Heart right ventricle (tissue), 16 donors: Measurements from ENCODE around the gene MTHFD1L. TPM values are rescaled to one million over a fixed set of nuclear protein-coding genes. Genes with fewer than 3 reads are reported as not detected.
A peak's percentile ranks its signal among the peaks of the same experiment; 100 is the strongest.
"Not testable (repeated sequence)": the region's sequence is repeated elsewhere in the genome, so short reads cannot be mapped to it uniquely, and the experiment has no call there.

Experiments
- ATAC-seq, 8 donors: fragments of 200-7000 bp; cut with Tn5 transposase; one replicate each; pipeline ENCODE4 v1.9.1; 2020; ENCODE audit warnings: mild to moderate bottlenecking in 8 of 8, moderate library complexity in 8 of 8, moderate number of reproducible peaks in 1 of 8
- DNase-seq, 2 donors: peaks; one replicate each; pipeline ENCODE4 v3.0.0-alpha.2; 2020
- H3K27ac ChIP-seq, 10 donors: fragments of 200-600 bp; sonication (generic) in 2 of 10; one replicate each; pipeline versions ENCODE4 v1.5.0 to v1.8.0; 2020 to 2022; ENCODE audit warnings: mild to moderate bottlenecking in 3 of 10
- H3K27me3 ChIP-seq, 7 donors: fragments of 200-600 bp; one replicate each; pipeline ENCODE4 v1.8.0; 2021 to 2022; ENCODE audit warnings: mild to moderate bottlenecking in 2 of 7
- H3K36me3 ChIP-seq, 9 donors: fragments of 200-600 bp; sonication (generic) in 1 of 9; one replicate each; pipeline versions ENCODE4 v1.5.0 to v1.8.0; 2020 to 2022; ENCODE audit warnings: mild to moderate bottlenecking in 2 of 9
- H3K4me1 ChIP-seq, 9 donors: fragments of 200-600 bp; sonication (generic) in 1 of 9; one replicate each; pipeline versions ENCODE4 v1.5.0 to v1.8.0; 2020 to 2022; ENCODE audit warnings: mild to moderate bottlenecking in 4 of 9
- H3K4me3 ChIP-seq, 10 donors: fragments of 200-600 bp; sonication (generic) in 2 of 10; one replicate each; pipeline versions ENCODE4 v1.5.0 to v1.8.0; 2020 to 2022; ENCODE audit warnings: mild to moderate bottlenecking in 7 of 10, moderate library complexity in 2 of 10
- H3K9me3 ChIP-seq, 11 donors: fragments of 200-600 bp in 10 of 11; sonication (generic) in 2 of 11; one replicate each; pipeline versions ENCODE4 v1.5.0 to v1.8.0; 2013 to 2022; ENCODE audit warnings: mild to moderate bottlenecking in 2 of 11, control low read depth in 1 of 11, moderate library complexity in 1 of 11
- CTCF ChIP-seq, 9 donors: fragments of 200-600 bp; sonication (generic) in 2 of 9; IDR thresholded peaks; one replicate each; pipeline versions ENCODE4 v1.5.0 to v1.8.0; 2021 to 2022; ENCODE audit warnings: antibody characterized with exemption in 9 of 9, mild to moderate bottlenecking in 5 of 9, moderate library complexity in 1 of 9
- WGBS, 2 donors: extraction: QIAGEN DNeasy Blood & Tissue Kit; methylation state at CpG; one replicate each; pipeline ENCODE4 v1.1.7; 2013; ENCODE audit warnings: inconsistent platforms in 1 of 2; 5-methylcytosine and 5-hydroxymethylcytosine counted together
- intact Hi-C, 10 donors: fragments of 100-400 bp; cut with DNase I; formaldehyde crosslinking; loops; one replicate each; pipeline versions ENCODE4 v1.11.1 to v1.14.2; 2022
- long read RNA-seq, 3 donors: library from polyadenylated mRNA; unstranded; transcript quantifications; one replicate each; pipeline ENCODE4 v2.0.0, GENCODE V29; 2020 to 2021
- polyA plus RNA-seq, 2 donors: library from polyadenylated mRNA; stranded (reverse); fragments of 200-250 nt; gene quantifications; one replicate each; pipeline ENCODE4 v1.2.3, GENCODE V29; 2013
- total RNA-seq, 10 donors: library from RNA; stranded (reverse); fragmentation: NEBNext Ultra II Directional in 3 of 10; extraction: Animal tissue kit (Norgen Biotek cat#: 25700) in 3 of 10; gene quantifications; one replicate each; pipeline versions ENCODE4 v1.2.1 to v1.2.4, GENCODE V29; 2021 to 2023
- donor health status: Arrhythmogenic right ventricular cardiomyopathy.
- donor health status: ischemic (EF 13 %, LVEDD 7.1; RV severe dilation, severe dysfunction).
- donor health status: healthy with polysubstance abuse.
- donor health status: DM: no; HTN: yes; CAD: no.
- donor health status: DM: no; HTN: no; CAD: no.
- donor health status: ischemic (EF 25% LVEDD 6.9; RV normal size, moderate dysfunction).
- donor health status: ischemic (EF 25% LVEDD 5.7; RV mildly dilated, moderate dysfunction).
- donor health status: healthy.
- donor health status: DM: yes; HTN: yes; CAD: no.
- donor health status: Ischemic cardiomyopathy.
- donor health status: ischemic (EF 35%, LVEDD 5.7; RV mildly dilated, moderate dysfunction).
- donor health status: nonischemic (EF 11% LVEDD 7.7; RV severe dilation, severe dysfunction).
- donor health status: DM: yes; HTN: yes; CAD: no.
- donor health status: PGD.
- donor health status: ischemic (EF 29% LVEDD 5.4; RV normal size, mild dysfunction).
- donor health status: nonischemic (EF 23%, LVEDD 6.1; RV moderate dilation, normal function).

The MTHFD1L gene
- total RNA-seq, result 10 to 100 TPM in 1 of 10 donors, 1 to 10 TPM in 9; 1.2 to 10.6 (median 3.8) TPM
- polyA plus RNA-seq, result 10 to 100 TPM in 1 of 2 donors, 1 to 10 TPM in 1; 1.7 to 10.8 TPM
- long read RNA-seq, donor 1, partial matches to known transcripts, result 1 of 4 reads
- long read RNA-seq, donor 1, other reads (novel, unspliced or antisense), result 1 of 4 reads
- long read RNA-seq, donor 2, partial matches to known transcripts, result 4 of 7 reads
- long read RNA-seq, donor 2, other reads (novel, unspliced or antisense), result 3 of 7 reads
- long read RNA-seq, donor 3, partial matches to known transcripts, result 15 of 18 reads
- long read RNA-seq, donor 3, other reads (novel, unspliced or antisense), result 2 of 18 reads

GRCh38 chr6:150865406-150866146 is at the start of gene MTHFD1L:
Gene MTHFD1L (plus strand): TSS chr6:150865702. CDS start chr6:150865823, 121 bp downstream.
- no peaks in the 10 kb centered on the region for H3K9me3 ChIP-seq
- intact Hi-C loops, result no loop called here
- 0 to 1% methylated on average over 49 to 82 of the region's 82 CpGs for WGBS, 2 donors
- H3K27ac ChIP-seq, result peak within 1 kb of the TSS; percentile 65 to 98 (median 85)
- DNase-seq (peak; percentile 60 to 76), ATAC-seq (peak; percentile 54 to 83 (median 72))
- no peaks in the 10 kb centered on the region for H3K36me3 ChIP-seq
- TF ChIP-seq CTCF (IDR thresholded peaks at IDR 0.05), result peak; percentile 21 to 69 (median 62)
- peaks cover 0 to 2% (median 0%) of the 10 kb centered on the region in 7 donors for H3K27me3 ChIP-seq
- H3K4me1 ChIP-seq, result peaks cover 0 to 22% (median 11%) of the 10 kb centered on the region in 9 donors
- peak within 1 kb of the TSS; percentile 60 to 88 (median 72) for H3K4me3 ChIP-seq

- intact Hi-C loops, result loop anchor here in 8 of 10 donors (5.0 to 10.0 kb wide), 7 partner anchors 132 to 742 kb away; partner anchors contain the start of gene PLEKHG1 (in 2 of the 8)
- peaks cover 0 to 45% (median 7%) of the 10 kb centered on the region in 9 donors for H3K36me3 ChIP-seq
- H3K27me3 ChIP-seq, H3K4me3 ChIP-seq, ATAC-seq, H3K9me3 ChIP-seq, DNase-seq: not testable (repeated sequence)
- peak overlapping the region in 2 of 10 donors; percentile 8 to 68 for H3K27ac ChIP-seq
- H3K4me1 ChIP-seq, result peaks cover 0 to 35% (median 12%) of the 10 kb centered on the region in 9 donors
- 84 to 90% methylated on average over 8 of the region's 8 CpGs for WGBS, 2 donors
Observed at GRCh38 chr6:150816554-150816953, 48.9 kb upstream of the MTHFD1L start.

- Histone ChIP-seq H3K36me3 (peaks cover 0 to 92% (median 7%) of the 10 kb centered on the region in 9 donors), H3K27ac (no peak overlapping the region), H3K4me1 (peaks cover 0 to under 1% (median 0%) of the 10 kb centered on the region in 9 donors), H3K27me3 (no peaks in the 10 kb centered on the region), H3K4me3 (no peak overlapping the region), H3K9me3 (no peaks in the 10 kb centered on the region)
- 86 to 93% methylated on average over 5 of the region's 5 CpGs for whole genome bisulfite sequencing, 2 donors
- DNase-seq (no peak), ATAC-seq (no peak)
- intact Hi-C loops, result loop anchor here in 1 of 10 donors (10.0 kb wide), 1 partner anchor 748 kb away; no protein-coding TSS in a partner anchor
- TF ChIP-seq CTCF (IDR thresholded peaks at IDR 0.05), result no peak
Observed at GRCh38 chr6:150822932-150823331, 42.6 kb upstream of the MTHFD1L start.

GRCh38 chr6:150826788-150827187 is 38.7 kb upstream of the MTHFD1L start:
- Histone ChIP-seq H3K27ac (no peak overlapping the region), H3K4me1 (no peaks in the 10 kb centered on the region), H3K4me3 (no peak overlapping the region), H3K36me3 (peaks cover 0 to 91% (median 0%) of the 10 kb centered on the region in 9 donors), H3K27me3 (no peaks in the 10 kb centered on the region), H3K9me3 (no peaks in the 10 kb centered on the region)
- DNase-seq (no peak), ATAC-seq (no peak)
- intact Hi-C loops, result loop anchor here in 1 of 10 donors (10.0 kb wide), 1 partner anchor 752 kb away; no protein-coding TSS in a partner anchor
- WGBS, 2 donors, result 89 to 91% methylated on average over 5 of the region's 5 CpGs
- no peak for TF ChIP-seq CTCF (IDR thresholded peaks at IDR 0.05)

- WGBS, 2 donors, result 87 to 89% methylated on average over 9 of the region's 9 CpGs
- ATAC-seq, DNase-seq, H3K27ac ChIP-seq, H3K4me1 ChIP-seq, H3K27me3 ChIP-seq, H3K9me3 ChIP-seq, H3K4me3 ChIP-seq: not testable (repeated sequence)
- H3K36me3 ChIP-seq, result peaks cover 0 to 91% (median 0%) of the 10 kb centered on the region in 9 donors
- intact Hi-C loops, result loop anchor here in 1 of 10 donors (10.0 kb wide), 1 partner anchor 753 kb away; no protein-coding TSS in a partner anchor
Observed at GRCh38 chr6:150828107-150828506, 37.4 kb upstream of the MTHFD1L start.
